Transverse colon (tissue), 4 donors: ENCODE results near the gene ALG1.
"Not testable (repeated sequence)": the region's sequence is repeated elsewhere in the genome, so short reads cannot be mapped to it uniquely, and the experiment has no call there.

Source experiments
- POLR2AphosphoS5 ChIP-seq, 3 donors: sonication (generic); formaldehyde crosslinking; IDR thresholded peaks; one replicate each; pipeline ENCODE4 v1.6.1; 2016; ENCODE audit warnings: antibody characterized with exemption in 3 of 3
- TF ChIP-seq, protein P1 (sequence below), 5 experiments: fragments of 200-600 bp in 3 of 5; fragments of 450-650 bp in 2 of 5; sonication (generic) in 3 of 5; IDR thresholded peaks; 1 replicate in 2 of 5; 2 replicates in 3 of 5; pipeline ENCODE4 v1.5.1; 2016 to 2017; ENCODE audit warnings: antibody characterized with exemption in 5 of 5, inconsistent platforms in 3 of 5, mild to moderate bottlenecking in 2 of 5, moderate library complexity in 1 of 5

GRCh38 chr16:5090592-5090991 lies 18.9 kb downstream of the ALG1 start:
- TF ChIP-seq, protein P1, sequence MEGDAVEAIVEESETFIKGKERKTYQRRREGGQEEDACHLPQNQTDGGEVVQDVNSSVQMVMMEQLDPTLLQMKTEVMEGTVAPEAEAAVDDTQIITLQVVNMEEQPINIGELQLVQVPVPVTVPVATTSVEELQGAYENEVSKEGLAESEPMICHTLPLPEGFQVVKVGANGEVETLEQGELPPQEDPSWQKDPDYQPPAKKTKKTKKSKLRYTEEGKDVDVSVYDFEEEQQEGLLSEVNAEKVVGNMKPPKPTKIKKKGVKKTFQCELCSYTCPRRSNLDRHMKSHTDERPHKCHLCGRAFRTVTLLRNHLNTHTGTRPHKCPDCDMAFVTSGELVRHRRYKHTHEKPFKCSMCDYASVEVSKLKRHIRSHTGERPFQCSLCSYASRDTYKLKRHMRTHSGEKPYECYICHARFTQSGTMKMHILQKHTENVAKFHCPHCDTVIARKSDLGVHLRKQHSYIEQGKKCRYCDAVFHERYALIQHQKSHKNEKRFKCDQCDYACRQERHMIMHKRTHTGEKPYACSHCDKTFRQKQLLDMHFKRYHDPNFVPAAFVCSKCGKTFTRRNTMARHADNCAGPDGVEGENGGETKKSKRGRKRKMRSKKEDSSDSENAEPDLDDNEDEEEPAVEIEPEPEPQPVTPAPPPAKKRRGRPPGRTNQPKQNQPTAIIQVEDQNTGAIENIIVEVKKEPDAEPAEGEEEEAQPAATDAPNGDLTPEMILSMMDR (IDR thresholded peaks at IDR 0.05), result not testable (repeated sequence)
- TF ChIP-seq POLR2AphosphoS5 (IDR thresholded peaks at IDR 0.05), result not testable (repeated sequence)
